ENCODE results near the gene CNMD.

CNMD gene

GRCh38 chr13:52739468-52740071 is at the start of gene CNMD:
Gene CNMD (minus strand): TSS chr13:52739820. CDS start chr13:52739701, 119 bp downstream.
- no peak for DNase-seq (ENCODE audit: low read depth)

DNA sequence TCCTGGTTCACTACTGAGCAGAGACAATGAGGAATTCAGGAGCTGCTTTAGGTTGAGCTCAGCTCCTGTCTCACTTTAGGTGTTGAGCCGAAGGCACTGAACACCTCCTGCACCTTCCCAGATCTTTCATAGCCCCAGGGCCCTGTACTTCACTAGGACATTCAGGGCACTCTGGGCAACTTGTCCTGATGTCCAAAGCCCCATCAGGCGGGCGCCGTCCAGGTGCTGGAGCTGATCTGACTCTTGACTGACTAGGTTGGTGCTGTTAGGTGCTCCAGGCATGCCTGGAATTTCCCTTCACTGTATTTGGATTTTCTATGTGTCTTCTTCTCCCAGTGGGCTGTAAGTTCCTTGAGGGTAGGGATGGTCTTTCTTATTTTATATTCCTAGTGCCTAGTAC is 48.4 kb upstream of the CNMD start:
- DNase-seq (ENCODE audit: low read depth) = no peak

DNA sequence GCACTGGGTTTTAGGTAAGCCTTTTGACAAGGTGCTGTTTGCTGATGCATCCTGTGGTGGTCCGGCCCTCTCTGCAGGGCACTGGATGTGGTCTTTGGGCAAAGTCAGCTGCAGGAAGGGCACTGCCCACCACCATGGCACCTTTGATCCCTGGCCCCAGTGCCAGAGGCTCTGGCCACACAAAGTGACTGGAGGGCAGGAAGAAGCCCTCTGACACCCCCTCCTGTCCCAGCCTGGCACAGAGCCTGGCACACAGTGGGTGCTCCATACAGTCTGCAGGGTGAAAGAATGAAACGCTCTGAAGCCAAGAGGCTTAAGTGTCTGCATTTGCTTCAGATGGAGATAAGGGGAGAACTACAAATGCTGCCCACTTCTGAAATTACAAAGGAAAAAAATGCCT is 47.6 kb upstream of the CNMD start:
- DNase-seq (ENCODE audit: low read depth) = no peak

DNA sequence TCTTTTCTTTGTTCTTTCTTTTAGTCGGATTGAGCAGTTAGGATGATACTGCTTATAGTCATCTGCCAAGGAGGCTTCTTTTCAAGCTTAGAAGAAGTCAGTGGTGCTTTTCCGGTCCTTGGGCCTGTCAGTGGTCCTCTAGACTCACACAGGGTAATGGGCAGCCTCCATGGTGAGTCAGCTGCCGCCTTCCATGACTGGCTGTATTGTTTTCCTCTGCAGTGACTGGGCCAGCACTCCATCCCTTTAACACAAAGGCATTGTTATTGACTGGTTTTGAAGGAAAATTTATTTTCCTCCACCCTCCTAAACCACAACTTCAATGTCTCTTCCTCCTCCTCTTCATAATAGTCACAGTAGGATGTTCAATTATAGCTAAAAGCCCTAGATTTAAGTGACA is 47.1 kb upstream of the CNMD start:
- DNase-seq (ENCODE audit: low read depth) = no peak

DNA sequence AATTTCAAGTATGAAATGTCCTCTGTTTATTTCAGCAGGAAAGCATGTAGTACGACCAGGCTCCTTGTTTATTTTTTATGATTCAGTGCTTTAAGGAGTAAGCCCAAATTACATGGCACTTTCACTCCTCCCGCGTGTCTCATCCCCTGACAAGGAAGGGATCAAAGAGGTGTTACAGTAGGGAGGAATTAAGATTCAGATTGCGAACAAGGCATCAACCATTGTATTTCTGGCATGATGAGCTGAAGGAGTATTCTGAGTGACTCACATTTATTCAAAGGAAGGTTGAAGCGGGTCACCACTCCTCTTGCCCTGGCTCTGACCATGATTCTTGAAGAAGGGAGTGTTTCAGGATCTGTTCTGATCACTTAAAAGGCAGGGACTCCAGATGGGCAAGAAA is 46.1 kb upstream of the CNMD start:
- no peak for DNase-seq (ENCODE audit: low read depth)

- no peak for DNase-seq (ENCODE audit: low read depth)
Observed at GRCh38 chr13:52784591-52785340, 45.1 kb upstream of the CNMD start.

GRCh38 chr13:52783943-52784342 is 44.3 kb upstream of the CNMD start:
- DNase-seq (ENCODE audit: low read depth) = no peak

DNA sequence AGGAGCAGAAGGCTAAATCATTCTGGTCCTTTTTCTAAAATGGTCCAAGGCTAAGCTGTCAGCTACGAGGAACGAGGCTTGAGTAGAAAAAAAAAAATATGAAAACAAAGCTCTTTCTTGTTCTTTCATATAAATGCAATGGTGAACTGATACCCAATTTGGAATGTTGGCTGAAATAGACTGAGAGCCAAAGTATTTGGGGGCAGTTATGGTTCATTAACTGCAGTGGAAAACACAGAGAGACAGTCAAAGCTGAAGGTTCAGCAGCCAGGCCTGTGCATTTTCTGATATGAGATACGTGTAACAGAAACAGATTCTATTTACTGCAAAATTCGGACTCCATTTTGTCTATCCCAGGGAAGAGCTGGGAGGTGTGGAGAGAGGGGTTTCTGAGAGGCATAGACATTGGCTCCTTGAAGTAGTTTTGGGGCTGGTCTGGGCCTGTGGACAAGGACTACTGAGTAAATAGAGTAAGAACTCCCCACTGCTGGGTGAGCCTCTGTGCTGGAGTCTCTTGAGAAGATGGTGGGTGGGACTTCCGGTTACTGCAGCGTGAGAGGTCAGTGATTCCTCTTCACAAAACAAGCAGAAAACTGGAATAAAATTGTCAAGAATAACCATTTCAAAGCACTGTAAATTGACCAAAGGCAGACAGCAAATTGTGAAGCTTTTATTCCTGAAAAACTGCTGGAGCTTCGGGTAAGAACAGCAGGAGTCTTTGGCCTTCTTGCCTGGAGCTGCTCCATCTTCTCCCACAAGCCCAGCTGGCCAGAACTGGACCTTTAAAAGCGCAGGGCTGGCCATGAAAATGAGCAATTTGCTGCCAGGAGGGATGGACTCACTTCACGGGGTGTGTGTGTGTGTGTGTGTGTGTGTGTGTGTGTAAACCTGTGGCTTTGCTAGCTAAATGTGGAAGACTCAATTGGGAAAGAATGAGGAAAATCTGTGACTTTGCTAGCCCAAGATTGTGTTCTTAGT is 43.1 kb upstream of the CNMD start:
- DNase-seq (ENCODE audit: low read depth) = no peak

GRCh38 chr13:52780611-52781010 is 41.0 kb upstream of the CNMD start:
- no peak for DNase-seq (ENCODE audit: low read depth)

DNA sequence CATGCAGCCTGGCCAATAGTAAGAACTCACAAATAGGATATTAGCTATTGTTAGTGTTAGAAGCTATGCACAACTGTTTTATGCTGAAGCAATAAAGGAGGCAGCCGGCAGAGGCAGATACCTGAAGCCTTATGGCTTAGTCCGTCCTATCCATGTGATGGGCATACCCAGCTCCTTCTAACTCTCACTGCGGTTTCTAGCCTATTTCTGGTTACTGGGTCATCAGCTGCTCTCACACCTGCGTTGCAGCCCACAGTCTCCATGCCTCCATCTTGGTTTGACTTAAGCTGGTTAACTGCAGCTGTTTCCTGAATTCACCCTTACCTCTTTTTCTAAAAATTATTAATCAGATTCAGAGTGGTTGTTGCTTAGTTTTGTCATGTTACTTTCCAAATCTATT is 40.5 kb upstream of the CNMD start:
- DNase-seq (ENCODE audit: low read depth) = no peak

- no peak for DNase-seq (ENCODE audit: low read depth)
Observed at GRCh38 chr13:52779103-52779502, 39.5 kb upstream of the CNMD start.

DNA sequence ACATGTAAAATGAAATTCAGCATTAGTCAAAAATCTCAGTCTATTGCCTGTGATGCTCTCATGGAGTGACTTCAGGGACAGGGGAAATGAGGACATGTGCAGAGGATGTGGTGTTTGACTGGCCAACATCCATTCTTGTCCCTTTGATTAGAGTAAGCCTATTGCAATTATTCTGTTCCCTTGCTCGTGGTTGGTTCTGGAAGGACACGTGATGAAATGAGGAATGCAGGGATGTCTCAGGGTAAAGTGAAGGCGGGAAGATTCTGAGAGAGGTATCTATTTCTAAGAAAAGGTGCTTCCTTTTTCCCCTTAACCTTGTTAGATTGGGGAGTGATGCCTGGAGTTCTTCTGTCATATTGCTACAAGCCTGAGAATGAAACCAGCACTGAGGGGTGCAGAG is 37.1 kb upstream of the CNMD start:
- DNase-seq (ENCODE audit: low read depth) = no peak

GRCh38 chr13:52775511-52775910 is 35.9 kb upstream of the CNMD start:
- no peak for DNase-seq (ENCODE audit: low read depth)

- no peak for DNase-seq (ENCODE audit: low read depth)
Observed at GRCh38 chr13:52767949-52768516, 28.4 kb upstream of the CNMD start.

- no peak for DNase-seq (ENCODE audit: low read depth)
Observed at GRCh38 chr13:52765611-52766390, 26.2 kb upstream of the CNMD start.

- no peak for DNase-seq (ENCODE audit: low read depth)
Observed at GRCh38 chr13:52760077-52760476, 20.5 kb upstream of the CNMD start.

GRCh38 chr13:52758114-52758513 is 18.5 kb upstream of the CNMD start:
- no peak for DNase-seq (ENCODE audit: low read depth)

- DNase-seq (ENCODE audit: low read depth) = no peak
Observed at GRCh38 chr13:52751196-52751595, 11.6 kb upstream of the CNMD start.

DNA sequence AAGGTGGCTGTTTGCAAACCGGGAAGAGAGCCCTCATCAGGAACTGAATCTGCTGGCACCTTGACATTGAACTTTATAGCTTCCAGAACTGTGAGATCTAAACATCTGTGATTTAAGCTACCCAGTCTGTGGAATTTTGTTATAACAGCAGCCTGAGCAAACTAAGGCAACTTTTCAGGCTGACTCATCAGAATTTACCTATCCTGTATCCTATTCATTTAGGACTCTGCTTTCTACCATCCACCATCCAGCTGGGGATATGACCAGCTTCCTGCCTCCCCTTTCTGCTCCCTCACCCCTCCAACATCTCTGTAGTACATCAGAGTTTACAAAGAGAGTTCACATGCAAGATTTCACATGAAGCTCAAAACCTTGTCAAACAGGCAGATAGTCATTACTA is 11.1 kb upstream of the CNMD start:
- no peak for DNase-seq (ENCODE audit: low read depth)

DNA sequence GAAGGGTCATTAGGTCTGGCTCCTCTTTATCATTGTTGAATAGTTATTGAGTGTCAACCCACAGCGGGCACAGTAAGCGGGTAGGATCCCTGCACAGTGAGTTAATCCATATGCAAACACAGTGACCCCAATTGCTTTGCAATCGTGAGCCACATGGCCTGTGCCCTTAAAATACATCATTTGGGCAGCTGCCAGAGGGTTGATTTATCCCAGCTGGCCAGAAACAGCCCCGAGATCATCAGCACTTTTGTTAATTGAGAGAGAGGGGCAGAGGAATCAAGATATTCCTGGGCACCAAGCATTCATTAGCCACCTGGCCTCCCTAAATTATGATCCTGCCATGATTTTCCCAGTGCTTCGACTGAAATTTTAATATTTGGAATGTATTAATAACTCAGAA is 9.8 kb upstream of the CNMD start:
- DNase-seq (ENCODE audit: low read depth) = no peak

DNA sequence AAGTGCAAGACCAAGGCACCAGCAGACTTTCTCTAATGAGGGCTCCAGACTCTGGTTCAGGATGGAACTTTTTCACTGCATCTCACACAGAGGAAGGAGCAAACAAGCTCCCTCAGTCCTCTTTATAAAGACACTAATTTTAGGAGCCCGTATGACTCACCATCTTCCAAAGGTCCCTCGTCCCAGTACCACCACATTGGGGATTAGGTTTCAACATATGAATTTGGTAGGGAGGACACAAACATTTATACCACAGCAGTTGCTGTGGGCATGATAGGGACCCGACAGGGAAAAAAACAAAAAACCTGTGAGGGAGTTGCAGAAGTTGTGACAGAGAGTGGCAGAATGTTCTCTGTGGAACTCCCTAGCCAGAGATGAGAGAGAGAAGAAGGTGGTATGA is 6.5 kb upstream of the CNMD start:
- DNase-seq (ENCODE audit: low read depth) = no peak
